ENCODE data around the gene GULP1.
A peak's percentile ranks its signal among the peaks of the same experiment; 100 is the strongest.
"Not testable (repeated sequence)": the region's sequence is repeated elsewhere in the genome, so short reads cannot be mapped to it uniquely, and the experiment has no call there.

Gene GULP1

DNA sequence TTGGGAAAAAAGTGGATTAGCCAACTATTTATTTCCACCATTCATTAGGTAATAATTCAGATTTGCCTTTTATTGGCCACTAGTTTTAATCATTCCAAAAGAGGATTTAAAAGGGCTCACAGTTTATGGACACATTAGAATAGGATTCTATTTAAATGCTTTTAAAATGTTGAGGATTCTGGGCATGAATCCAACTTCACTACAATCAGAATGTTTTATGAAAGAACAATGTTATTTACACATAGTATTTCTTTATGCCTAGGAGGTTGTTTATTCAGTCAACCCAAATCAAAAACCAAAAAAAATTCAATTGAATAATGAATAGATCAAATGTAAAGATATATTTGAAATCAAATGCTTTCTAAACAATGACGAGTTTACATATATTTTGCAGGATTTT, 232.2 kb downstream of the GULP1 start:
- no peak for DNase-seq

GRCh38 chr2:188524519-188525113, 232.9 kb downstream of the GULP1 start:
- DNase-seq = peak in 8 of 58 donors; percentile 0 to 40 (median 4)

DNA sequence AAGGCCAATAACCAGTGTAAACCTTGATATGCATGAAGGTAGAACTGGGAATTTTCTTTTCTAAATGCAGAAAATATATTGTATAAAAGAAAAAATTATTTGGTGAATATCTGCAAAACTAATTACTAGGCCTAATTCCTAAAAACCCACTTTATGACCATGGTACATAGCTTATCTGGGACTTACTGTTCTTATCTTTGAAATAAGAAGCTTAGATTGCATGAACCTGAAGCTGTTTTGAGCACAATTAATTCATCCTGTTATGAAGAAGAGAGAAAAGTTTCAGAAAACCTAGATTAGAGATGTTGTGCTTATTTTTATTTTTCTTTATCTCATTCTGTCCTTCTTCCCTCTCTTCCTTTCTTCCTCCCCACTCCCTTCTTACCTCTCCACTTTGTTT, 235.0 kb downstream of the GULP1 start:
- DNase-seq = no peak

- no peak for DNase-seq
Measured at GRCh38 chr2:188527141-188527540, 235.5 kb downstream of the GULP1 start.

DNA sequence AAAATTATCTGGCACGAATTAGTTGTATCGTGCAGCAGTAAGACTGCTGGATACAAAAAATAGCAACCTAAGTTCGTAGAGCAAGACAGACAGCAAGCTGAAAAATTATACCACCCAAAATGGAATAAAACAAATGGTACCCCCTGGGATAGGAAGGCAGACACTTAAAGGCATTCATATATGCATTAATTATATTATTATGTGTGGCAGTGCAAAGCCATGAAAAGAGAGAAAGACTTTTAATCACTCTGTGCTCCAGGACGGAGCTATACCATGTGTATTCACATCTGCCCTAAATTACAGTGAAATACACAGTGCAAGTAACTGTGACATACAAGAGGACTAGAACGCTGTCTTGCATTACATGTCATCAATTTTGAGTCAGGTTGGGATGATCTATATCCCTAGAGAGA, 235.9 kb downstream of the GULP1 start:
- DNase-seq = no peak

GRCh38 chr2:188529710-188530109, 238.0 kb downstream of the GULP1 start:
- DNase-seq = no peak

GRCh38 chr2:188534875-188535274, 243.2 kb downstream of the GULP1 start:
- no peak for DNase-seq

DNA sequence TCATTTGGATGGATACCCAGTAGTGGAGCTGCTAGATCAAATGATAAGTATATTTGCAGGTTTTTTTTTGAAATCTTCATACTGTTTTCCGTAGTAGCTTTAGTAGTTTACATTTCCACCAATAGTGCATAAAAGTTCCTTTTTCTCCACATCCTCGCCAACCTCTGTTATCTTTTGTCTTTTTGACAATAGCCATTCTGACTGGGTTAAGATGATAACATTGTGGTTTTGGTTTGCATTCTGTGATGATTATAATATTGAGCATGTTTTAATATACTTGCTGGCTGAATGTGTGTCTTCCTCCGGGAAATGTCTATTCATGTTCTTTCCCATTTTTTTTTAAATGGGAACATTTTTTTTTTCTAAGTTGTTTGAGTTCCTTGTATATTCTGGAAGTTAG, 260.0 kb downstream of the GULP1 start:
- DNase-seq = no peak

DNA sequence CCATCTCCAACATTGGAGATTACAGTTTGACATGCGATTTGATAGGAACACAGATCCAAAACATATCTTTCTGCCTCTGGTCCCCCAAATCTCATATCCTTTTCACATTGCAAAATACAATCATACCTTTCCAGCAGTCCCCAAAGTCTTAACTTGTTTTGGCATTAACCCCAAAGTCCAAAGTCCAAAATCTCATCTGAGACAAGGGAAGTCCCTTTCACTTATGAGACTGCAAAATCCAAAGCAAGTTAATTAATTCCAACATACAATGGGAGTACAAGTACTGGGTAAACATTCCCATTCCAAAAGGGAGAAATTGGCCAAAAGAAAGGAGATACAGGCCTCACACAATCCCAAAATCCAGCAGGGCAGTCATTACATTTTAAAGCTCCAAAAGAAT, 265.4 kb downstream of the GULP1 start:
- no peak for DNase-seq

DNA sequence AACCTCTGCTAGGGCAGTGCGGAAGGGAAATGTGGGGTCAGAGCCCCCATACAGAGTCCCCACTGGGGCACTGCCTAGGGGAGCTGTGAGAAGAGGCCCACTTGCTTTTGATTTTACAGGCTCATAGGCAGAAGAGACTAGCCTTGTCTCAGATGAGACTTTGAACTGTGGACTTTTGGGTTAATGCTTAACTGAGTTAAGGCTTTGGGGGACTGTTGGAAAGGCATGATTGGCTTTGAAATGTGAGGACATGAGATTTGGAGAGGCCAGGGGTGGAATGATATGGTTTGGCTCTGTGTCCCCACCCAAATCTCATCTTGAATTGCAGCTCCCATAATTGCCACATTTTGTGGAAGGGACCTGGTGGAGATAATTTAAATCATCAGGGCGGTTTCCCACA, 267.8 kb downstream of the GULP1 start:
- not testable (repeated sequence) for DNase-seq

- DNase-seq = no peak
Measured at GRCh38 chr2:188561473-188561979, 269.9 kb downstream of the GULP1 start.

DNA sequence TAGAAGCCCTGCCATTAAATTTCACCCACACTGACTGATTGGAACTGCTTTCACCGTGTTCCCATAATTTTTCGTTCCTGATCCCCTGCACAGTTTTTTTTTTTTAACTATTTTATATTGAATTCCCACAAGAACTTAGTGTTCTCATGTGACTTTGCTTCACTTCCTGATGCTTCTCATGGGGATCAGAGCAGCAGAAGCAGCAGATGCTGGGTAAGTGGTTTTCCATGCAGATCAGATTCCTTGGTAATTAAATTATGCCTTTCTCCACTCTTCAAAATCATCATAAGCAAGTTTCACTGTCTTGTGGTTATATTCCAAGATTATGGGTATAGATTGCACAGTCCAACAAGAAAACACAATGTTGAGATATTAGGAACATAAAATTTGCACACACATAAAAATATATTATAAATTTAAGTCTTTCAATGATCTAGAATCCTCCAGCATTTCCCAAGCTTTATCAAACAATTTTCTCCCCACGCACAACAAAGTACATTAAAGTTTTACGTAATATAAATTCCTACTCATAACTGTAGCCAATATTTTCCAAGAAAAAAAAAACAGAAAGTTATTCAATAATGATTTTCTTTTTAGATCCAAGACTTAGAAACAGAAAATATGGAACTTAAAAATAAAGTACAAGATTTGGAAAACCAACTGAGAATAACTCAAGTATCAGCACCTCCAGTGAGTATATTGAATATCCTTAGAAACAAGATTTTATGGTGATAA, 277.9 kb downstream of the GULP1 start:
- DNase-seq = no peak

GRCh38 chr2:188570370-188570769, 278.7 kb downstream of the GULP1 start:
- DNase-seq = no peak

GRCh38 chr2:188571543-188572303, 280.0 kb downstream of the GULP1 start:
- DNase-seq = no peak

GRCh38 chr2:188572592-188572991, 280.9 kb downstream of the GULP1 start:
- no peak for DNase-seq

DNA sequence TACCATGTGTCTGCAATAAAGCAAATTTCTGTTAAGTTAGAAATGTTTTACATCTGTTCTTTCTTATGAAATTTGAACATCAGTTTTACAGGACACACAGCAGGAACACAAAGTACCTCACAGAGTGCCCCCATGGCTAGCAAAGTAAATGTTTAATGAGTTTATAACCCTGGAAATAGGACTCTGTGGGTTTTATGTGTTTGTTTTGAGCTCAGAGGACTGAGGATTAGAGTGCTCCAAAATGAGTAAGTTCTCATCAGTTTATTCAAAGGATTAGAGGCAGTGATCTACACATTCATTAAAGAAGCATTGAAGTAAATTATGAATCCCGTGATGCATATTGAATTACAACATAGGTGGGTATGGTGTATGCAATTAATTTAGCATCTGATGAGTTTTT, 281.8 kb downstream of the GULP1 start:
- no peak for DNase-seq

- no peak for DNase-seq
Measured at GRCh38 chr2:188576006-188576405, 284.3 kb downstream of the GULP1 start.

DNA sequence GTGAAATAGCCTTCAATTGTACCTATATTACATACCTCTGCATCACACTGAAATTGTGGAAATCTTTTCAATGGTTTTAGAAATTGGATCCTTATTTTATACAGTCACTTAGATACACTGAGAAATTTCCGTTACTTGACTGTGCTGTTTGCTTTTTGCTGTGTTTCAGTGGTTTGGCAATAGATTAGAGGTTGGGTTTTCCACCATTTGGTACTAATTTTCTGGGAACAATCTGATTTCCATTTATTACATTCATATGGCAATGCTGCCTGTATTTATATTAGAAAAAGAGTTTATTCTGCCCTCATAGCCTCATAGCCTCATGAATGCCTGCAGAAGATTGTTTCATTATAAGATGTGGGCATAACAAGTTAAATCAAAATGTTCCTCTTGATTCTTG, 285.0 kb downstream of the GULP1 start:
- DNase-seq = no peak

GRCh38 chr2:188577231-188577630, 285.6 kb downstream of the GULP1 start:
- DNase-seq = no peak

- no peak for DNase-seq
Measured at GRCh38 chr2:188580738-188581137, 289.1 kb downstream of the GULP1 start.

DNA sequence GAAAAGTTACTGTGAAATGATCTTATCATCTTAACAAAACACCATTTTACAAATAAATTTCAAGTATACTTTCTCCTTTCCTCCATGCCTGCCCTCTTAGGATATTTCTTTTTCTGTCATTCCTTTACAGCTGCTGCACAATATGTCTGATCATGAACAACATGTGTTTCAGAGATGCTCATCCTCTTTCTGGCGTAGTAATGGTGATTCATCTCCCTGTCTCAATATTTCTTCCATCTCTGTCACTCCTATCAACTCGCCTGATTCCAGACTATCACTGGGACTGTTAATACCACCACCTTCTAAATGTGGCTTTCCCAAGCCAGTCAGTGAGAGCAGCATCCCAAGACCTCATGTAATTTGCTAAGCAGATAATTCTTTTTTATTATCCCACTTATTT, 290.5 kb downstream of the GULP1 start:
- no peak for DNase-seq

GRCh38 chr2:188588235-188588634, 296.6 kb downstream of the GULP1 start:
- DNase-seq = no peak

All from anterior cingulate cortex (tissue), 58 donors.